H4 (cell line): Measurements from ENCODE around the gene CHSY1. TPM values are rescaled to one million over a fixed set of nuclear protein-coding genes. Genes with fewer than 3 reads are reported as not detected.

ENCODE experiments used
- DNase-seq: peaks from one replicate; pipeline ENCODE4 v3.0.0-alpha.2; 2015; ENCODE audit warnings: low spot score
- total RNA-seq: library from RNA; depleted of rRNA; stranded (reverse); fragments of >200 nt; shearing (Covaris generic); gene quantifications from 2 replicates; pipeline ENCODE4 v1.2.3, GENCODE V29; 2014

CHSY1 gene
- total RNA-seq, 1 experiment from 2014 or later = 22.5 TPM

DNA sequence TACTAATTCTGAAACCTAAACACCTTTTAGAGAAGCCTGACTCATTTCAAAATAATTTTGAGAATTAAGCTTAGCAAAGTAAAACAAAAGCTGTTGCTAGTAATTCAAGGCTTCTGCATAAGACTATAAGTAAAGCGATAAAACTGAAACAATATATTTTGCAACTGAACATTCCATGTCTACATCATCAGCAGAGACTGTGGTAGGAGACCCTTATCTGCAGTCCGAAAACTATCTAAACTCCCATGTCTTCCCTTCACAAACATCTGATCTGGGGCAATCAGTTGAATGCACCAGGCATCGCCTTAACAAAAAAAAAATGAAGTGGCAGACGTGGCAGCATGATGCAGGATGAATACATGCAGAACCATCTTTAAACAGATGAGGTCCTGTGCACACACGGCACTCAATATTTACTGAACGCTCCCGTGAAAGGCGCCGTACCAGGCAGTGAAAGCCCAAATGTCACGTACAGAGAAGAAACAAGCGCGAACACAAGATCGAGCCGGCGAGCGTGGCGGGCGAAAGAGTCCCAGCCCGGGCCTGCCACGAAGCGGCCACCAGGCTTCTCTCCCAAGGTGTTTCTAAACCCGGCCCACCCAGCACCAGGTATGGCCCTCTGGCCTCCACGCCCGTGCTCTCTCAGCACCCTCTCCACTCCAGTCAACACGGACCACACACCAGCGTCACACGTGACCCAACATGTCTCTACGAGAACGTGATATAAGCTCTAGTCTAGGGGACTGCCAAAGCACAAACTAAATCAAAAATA is 63.0 kb downstream of the CHSY1 start:
- DNase-seq = no peak

DNA sequence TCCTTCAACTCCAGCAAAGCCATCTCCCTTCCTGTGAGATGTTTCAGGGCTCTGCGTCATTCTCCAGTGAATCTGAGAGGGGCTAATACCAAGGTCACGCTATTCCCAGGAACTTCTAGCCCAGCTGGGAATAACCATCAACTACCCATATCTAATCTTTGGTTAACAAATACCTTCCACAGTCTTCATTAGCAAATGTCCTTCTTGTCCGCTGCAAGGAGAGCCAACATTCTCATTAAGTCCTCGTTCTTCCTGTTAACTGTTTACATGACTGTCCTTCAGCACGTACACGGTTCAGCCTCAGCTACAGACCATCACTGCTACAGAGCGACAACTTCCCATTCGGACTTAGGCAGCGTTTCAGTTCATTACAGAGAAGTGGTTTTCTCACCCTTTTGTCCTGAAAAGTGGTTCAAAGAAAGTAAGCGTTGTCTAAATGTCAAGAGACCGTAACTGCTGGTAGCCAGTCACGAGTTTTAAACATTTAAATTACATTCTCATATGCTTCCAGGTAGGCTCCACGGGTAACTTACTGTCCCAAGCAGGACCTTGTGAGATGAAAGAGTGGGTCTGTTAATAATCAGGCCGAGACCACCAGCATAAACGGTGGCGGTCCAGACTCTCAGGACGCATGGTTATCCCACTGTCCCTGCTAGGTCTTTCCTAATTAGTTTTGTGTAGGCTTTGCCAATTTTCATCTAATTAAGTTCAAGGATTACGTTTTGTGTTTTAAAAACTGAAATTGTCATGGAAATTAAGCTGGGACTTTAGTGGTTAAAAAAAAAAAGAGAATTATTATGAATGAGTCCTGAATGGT is 63.8 kb downstream of the CHSY1 start:
- DNase-seq = peak; percentile 32

DNA sequence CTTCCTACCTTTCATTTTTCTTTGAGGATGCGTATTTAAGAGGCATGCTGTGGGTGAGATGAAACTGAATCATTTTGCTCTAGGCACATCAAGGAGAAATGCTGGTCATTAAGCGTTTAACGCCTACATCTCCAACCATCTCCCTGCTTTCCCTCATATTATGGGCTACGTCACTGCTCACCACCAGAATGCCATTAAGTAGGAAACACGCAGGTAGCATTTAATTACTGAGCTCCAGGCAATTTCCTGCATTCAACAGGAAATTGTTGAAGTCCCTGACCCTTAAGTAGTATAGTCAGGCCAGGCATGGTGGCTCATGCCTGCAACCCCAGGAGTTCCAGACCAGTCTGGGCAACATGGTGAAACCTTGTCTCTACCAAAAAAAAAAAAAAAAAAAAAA is 66.1 kb downstream of the CHSY1 start:
- no peak for DNase-seq

DNA sequence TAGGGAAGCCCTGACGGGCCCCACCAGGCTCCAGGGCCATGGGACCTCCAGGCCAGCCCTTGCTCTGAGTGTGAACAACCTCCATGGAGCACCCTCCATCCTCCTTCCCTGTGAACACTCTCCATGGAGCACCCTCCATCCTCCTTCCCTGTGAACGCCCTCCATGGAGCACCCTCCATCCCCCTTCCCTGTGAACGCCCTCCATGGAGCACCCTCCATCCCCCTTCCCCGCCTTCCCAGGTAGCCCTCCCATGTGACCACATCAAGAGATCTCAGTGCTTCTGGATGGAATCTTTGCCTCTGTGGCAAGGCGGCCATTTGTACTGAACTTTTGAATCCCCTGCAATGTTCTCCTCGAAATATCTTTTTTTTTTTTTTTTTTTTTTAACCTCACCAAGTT is 66.5 kb downstream of the CHSY1 start:
- no peak for DNase-seq

DNA sequence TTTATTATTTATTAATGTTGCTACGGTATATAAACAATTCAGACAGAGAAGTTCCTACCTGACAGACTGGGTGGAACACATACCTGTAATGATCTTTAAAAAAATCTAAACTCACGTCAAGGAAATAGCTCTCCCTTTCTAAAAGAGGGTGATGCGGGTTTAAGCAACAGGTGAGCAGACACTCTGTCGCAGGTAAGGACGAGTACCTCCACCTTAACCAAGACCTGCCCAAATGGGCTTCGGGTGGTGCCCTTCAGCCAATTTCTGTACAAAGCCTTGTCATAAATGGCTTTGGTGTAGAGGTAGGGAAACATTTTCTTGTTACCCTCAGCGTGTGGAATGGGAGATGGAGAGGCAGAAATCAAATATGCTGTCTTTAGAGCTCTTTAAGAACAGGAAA is 67.0 kb downstream of the CHSY1 start:
- DNase-seq = no peak

DNA sequence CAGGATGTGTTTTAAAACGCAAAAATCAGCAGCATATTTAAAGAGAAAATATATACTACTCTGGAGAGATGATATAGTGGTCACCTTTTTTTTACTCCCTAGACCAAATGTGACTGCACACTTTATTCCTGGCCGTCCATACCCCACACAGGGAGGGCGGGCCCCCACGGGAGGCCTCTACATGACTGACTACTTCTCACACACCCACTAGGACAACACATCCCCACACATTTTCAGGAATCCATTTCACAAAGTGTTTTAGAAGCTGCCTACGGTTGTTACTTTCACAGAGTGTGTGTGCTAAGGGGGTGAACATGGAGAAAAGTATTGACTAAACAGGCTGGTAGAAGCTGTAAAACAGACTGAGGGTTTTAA is 67.9 kb downstream of the CHSY1 start:
- no peak for DNase-seq

DNA sequence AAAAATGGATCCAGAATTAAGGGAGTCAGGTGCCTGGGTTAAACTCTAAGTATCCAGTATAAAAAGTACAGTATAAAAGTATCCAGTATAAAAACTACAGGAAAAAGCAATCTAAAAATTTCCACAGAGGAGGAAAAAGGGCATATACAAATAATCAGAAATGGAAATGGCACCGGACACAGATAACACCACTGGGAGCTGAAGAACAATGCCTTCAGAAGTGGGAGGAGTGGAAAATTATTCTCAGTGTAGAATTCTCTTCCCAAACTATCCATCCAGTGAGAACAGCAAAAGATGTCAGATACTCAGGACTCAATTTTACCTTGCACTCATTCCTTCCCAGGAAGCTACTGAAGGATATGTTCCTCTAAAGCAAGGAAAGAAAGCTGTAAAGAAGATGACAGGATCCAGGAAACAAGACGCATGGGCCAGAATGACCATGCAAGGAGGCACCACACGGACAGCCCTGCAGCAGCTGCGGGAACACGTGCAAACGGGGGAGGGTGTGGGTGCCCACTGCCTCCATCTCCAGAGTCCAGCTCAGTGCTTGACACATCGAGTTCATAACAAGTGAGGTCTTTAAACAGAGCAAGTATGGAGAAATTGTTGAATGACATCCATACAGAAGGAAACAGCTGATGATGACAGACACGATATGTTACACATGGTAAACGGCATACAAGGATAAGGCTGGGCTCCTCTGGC is 68.5 kb downstream of the CHSY1 start:
- no peak for DNase-seq

DNA sequence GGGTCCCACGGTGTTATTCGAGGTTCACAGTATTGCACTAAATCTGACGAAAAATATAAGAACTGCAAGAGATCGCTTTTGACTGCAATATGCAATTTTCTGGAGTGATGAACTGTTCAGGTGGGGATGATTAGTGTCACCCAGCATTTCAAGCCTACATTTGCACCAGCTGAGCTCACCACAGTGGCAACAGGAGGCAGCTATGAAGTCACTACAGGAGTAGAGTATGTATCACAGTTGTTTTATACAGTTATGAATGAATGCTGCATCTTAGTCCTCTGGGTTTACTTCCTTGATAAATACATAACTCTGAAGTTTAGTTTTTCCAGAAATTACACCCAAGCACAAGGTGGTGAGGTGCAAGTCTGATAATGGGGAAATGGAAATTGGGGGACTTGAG is 69.6 kb downstream of the CHSY1 start:
- DNase-seq = no peak

DNA sequence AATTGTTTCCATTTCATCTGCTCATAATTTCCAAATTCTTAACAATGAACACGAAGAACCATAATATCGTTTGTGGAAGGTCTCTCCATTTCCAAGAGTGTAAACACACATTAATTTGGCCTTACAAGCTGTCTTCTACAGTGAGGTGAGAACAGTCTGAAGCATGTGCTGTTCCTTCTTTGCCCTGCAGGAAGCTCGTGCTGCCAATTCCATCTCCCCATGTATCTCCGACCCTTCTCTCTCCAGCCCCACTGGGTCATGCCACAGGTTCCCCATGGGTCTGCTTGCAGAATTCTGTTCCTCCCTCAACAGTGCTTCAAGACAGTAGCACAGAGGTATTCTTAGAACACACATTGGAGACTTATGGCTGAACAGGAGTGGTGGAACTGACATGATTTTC is 70.5 kb downstream of the CHSY1 start:
- DNase-seq = no peak

DNA sequence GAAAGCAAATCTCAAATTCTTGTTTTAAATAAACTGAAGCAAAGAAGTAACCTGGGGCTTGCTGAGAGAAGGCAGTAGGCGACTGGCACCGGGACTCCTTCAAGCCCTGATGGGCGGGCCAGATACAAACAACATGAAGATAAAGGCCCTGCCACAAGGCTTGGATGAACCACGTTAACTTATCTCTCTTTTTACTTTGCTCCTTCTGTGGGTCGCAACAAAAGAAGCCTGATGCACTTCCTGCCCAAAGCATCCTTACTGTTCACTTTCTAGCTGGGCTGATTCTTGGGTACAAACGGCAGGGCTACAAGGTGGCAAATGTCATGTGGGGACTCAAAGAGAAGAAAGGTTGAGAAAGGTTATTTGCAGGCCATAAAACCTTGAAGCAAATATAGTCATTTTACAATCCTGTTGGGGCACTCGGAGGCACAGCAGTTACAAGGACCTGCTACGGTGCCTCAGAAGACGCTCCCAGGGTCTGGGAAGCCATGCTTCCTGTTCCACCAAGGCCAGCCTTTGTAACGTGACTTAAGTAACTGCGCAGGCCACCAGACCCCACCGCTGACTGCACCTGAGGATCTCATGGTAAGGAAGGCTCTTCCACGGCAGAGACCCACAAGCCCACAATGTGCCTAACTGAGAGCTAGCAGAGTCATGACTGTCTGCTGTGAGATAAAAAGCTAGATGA is 71.1 kb downstream of the CHSY1 start:
- DNase-seq = no peak

DNA sequence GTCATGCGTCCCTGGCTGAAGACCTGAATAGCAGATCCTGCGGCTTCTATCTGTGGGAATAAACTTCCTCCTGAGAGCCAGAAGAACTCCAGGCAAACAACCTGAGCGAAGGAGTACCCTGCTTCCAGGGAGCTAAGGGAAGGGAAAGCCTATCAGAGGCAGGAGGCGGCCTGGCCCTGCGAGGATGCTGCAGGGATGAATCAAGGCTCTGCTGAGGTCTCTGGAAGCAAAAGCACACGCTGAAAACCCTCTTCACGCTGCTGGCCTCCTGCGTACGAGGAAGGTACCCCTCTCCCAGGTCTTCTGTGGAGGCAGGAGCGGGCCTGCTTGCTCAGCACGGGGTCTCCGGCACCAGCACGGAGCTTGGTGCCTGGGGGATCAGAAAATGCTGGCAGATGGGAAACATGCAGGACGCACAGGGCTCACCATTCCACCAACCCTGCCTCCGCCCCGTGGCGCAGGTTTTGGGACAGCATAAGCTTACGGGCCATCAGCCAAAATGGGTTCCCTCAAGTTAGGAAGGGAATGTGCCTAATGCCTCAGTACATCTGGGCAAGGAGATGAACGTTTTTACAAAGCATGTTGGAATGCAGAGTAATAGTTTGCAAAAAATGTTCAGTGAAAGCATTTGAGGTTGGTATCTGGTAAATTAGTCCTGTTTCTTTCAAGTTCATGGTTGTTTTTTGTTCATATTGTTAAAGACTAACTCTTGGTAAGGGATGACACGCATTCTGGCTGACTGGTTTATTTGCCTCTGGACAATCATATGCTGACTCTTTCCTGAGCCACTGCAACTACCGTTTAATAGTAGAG is 72.3 kb downstream of the CHSY1 start:
- no peak for DNase-seq

DNA sequence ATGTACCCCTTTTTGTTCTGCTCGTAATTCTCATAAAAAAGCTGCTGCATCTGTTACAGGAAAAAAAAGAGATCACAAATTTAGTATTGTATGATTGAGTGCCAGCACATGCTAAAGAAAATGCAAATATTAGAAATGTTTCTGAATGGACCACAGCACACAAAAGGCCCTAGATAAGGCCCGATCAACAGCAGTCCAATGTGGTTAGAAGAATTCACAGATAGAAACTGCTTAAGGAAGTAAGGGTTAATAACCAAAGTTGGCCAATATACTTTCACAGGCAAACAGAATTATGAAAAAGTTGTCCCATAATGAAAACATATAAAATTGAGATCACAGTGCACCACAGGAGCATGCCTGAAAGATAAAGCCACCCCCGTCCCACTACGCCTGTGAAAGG is 72.9 kb downstream of the CHSY1 start:
- DNase-seq = no peak

DNA sequence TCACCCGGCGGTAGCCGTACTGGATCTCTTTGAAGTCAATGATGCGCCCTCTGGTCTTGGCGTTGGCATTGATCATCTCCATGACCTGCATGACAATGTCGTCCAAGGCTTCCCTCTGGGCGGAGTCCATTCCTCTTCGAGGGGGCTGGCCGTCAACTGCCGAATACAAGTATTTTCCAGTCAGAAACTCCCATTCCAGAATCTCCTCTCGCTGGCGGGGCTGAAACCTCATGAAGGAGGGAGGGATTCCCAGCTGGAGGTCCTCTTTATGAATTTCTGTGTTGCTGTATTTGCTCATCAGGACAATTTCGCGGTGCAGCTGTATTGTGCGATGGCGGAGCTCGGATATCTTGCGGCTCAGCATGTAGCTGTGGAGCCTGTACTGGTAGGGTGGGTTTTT is 73.4 kb downstream of the CHSY1 start:
- no peak for DNase-seq

DNA sequence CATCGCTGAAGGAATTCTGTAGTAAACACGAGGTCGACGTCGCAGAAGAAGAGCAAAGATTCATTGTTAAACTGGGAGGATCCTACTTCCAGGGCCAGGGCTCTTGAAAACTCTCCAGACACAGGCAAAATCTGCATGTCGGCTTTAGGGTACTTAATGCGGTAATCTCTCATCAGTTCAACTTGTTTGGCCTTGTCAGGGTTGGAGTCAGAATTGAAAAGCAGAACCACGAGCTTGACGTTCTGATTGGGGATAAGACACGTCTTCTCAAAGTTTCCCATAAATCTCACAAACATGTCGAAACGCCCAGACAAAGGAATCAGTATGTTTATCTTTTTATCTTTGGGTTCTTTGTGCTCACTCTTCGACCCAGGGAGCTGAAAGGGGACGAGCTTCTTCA is 74.0 kb downstream of the CHSY1 start:
- no peak for DNase-seq

DNA sequence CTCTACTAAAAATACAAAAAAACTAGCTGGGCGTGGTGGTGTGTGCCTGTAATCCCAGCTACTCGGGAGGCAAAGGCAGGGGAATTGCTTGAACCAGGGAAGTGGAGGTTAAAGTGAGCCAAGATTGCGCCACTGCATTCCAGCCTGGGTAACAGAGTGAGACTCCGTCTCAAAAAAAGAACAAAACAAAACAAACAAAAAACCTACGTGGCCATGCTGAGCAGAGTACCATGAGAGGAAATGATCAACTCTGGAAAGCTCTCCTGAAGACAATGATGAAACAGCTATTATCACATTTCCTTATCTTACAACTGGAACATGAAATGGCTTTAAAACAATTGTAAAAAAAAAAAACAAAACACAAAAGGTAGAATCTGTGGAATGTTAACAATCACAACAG is 75.2 kb downstream of the CHSY1 start:
- DNase-seq = no peak

DNA sequence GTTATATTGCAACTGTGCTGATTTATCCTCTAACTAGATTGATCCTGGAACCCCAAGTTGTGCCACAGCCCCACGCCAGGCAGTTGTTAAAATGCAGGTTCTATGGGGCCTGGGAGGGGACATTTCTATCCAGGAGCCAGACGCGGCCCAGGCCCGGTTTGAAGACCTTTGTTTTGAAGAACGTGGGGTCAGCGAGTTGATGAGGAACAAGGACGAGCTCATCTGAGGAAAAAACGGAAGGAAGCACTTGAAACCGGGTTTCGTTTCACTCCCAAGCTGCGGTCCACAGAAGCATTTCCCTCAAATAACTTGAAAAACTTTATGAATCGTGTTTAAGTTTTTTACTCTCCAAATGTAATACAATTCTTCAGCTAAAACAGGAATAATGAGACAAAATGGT is 76.4 kb downstream of the CHSY1 start:
- DNase-seq = no peak

DNA sequence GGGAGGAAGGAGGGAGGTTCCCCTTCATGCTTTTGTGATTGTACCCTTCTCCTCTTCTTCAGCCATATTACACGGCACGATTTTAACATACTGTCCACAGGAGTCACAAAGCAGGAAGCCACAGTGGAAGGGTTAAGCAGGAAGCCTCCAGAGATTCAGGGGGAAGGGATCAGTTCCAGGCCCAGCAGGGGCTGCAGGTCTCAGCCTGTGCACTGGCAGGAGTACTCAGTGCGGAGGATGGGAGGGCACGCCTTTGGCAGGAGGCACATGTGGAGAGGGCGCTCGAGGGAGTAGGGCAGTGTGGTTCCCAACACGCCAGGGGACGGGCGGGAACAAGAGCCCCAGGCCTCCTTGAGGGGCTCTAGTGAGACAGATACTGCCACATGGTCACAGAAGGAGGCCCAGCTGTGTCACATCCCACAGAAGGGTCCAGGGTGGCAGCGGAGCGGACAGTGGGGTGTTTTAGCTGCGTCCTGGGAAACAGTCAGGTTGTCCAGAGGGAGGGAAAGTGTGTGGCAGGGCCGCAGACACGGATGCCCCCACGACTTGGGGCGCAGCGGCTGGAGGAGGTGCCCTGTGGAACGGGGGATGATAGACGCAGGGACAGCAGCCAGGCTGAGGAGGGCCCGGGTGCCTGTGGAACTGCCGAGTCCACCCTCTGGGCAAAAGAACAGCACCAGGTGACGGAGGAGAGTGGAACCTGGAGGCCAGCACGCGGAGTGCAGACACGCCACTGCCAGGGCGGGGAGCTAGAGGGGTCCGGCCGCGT is 77.5 kb downstream of the CHSY1 start:
- DNase-seq = no peak

DNA sequence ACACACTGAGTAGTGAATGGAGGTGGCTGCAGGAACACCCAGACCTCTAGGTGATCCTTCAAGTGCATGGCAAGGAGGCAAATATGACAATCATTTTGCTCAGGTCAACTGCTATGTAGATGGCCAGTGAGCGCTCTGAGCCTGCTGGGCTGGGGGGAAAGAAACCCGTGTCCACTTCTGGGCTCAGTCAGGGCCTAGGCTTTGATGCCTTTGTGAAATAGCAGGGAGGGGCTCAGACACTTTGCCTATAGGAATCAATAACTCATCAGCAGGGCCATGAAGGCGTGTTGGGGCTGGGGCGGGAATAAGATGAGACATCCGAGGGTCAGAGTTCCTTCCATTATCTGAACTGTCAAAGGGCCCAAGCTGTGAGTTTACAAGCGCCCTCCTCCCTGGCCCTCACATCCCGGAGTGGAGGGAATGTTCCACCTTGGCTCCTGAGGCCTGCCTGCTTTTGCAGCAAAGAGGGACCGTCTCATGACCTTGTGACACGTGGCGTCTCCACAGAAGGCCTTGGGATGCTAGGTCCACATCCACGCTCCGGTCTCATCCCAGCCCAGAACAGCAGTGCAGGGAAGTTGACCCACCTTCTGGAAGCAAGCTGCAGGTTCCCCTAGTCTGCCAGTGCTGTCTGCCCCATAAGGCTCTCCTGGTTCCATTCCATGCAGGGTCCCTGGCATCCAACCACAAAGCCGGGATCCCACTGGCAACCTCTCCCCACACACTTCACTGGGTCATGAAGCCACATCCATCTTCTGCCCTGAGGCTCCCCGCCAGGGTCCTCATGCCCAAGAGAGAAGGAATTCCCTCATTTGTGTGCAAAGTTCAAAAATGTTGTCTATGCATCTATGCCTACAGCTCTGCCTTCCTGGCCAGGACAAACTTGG is 78.4 kb downstream of the CHSY1 start:
- DNase-seq = no peak

DNA sequence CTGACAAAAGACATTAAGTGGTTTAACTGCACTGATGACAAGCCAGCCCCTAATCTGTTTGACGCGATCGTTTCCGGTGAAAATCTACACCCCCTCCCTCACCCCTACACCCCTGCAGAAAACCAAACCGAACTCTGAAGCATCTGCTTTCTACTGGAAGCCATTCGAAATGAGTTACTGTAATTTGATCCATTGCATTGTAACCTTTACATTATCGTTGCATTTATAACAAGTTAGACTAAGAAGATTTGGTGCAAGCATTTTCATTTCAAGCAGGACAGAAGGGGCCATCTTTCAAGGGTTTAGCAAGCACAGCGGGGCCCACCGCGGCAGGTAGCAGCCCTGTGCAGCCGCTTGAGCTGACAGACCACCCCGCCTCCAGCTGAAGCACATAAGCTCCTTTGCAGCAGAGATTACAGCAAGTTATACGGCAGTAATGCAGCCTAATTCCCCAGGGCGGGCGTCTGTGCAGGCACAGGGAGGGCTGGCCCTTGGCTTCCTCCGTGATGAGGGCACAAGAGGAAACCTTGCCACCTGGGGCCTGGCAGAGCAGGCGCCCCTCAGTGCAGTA is 79.3 kb downstream of the CHSY1 start:
- DNase-seq = no peak
